Ishikawa (cell line): ENCODE measurements around the gene ZSWIM6.

Experiments used
- CEBPB ChIP-seq: IDR thresholded peaks from 2 replicates; pipeline ENCODE4 v1.6.1; 2012
- CREB1 ChIP-seq: IDR thresholded peaks from 2 replicates; pipeline ENCODE4 v1.6.1; 2012; ENCODE audit warnings: low read depth
- EGR1 ChIP-seq: IDR thresholded peaks from 2 replicates; pipeline ENCODE4 v1.6.1; 2012
- EP300 ChIP-seq: IDR thresholded peaks from 2 replicates; pipeline ENCODE4 v1.6.1; 2012; ENCODE audit warnings: borderline replicate concordance
- FOXM1 ChIP-seq: IDR thresholded peaks from 2 replicates; pipeline ENCODE4 v1.6.1; 2012; ENCODE audit warnings: low read depth, borderline replicate concordance
- MAX ChIP-seq: IDR thresholded peaks from 2 replicates; pipeline ENCODE4 v1.6.1; 2012
- NFIC ChIP-seq: IDR thresholded peaks from 2 replicates; pipeline ENCODE4 v1.6.1; 2012
- RAD21 ChIP-seq: IDR thresholded peaks from 2 replicates; pipeline ENCODE4 v1.6.1; 2012; ENCODE audit warnings: low read depth
- TAF1 ChIP-seq: IDR thresholded peaks from 2 replicates; pipeline ENCODE4 v1.6.1; 2012; ENCODE audit warnings: low read depth, mild to moderate bottlenecking
- TCF12 ChIP-seq: IDR thresholded peaks from 2 replicates; pipeline ENCODE4 v1.6.1; 2012; ENCODE audit warnings: low read depth
- TEAD4 ChIP-seq: IDR thresholded peaks from 2 replicates; pipeline ENCODE4 v1.6.1; 2012
- USF1 ChIP-seq: IDR thresholded peaks from 2 replicates; pipeline ENCODE4 v1.6.1; 2012
- YY1 ChIP-seq: IDR thresholded peaks from 2 replicates; pipeline ENCODE4 v1.6.1; 2012; ENCODE audit warnings: low read depth
- ZBTB7A ChIP-seq: IDR thresholded peaks from 2 replicates; pipeline ENCODE4 v1.6.1; 2012; ENCODE audit warnings: low read depth
- TF ChIP-seq, protein P1 (sequence below): IDR thresholded peaks from 2 replicates; pipeline ENCODE4 v1.6.1; 2012; ENCODE audit warnings: low read depth, mild to moderate bottlenecking

ZSWIM6 gene

GRCh38 chr5:61563401-61563800 is 231.3 kb downstream of the ZSWIM6 start:
- no peak for TF ChIP-seq USF1

DNA sequence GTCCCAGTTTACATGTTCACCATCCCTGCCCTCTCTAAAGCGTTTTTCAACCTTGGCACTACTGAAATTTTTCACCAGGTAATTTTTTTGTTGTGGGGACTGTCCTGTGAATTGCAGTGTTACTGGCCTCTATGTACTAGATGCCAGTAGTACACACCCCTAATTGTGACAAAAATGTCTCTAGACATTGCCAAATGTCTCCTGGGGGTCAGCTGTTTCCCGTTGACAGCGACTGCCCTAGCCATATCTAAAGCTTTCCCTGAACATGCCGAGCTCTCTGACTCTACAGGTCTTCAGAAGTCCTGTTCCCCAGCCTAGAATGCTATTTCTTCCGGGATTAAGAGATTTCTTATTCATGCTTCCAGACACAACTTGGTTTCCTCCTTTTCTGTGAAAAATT is 235.3 kb downstream of the ZSWIM6 start:
- no peak for TF ChIP-seq EGR1
- no peak for TF ChIP-seq CEBPB
- no peak for TF ChIP-seq NFIC

- TF ChIP-seq YY1 (no peak), CREB1 (no peak), MAX (no peak), NFIC (no peak), ZBTB7A (no peak), CEBPB (no peak)
- TF ChIP-seq, protein P1, sequence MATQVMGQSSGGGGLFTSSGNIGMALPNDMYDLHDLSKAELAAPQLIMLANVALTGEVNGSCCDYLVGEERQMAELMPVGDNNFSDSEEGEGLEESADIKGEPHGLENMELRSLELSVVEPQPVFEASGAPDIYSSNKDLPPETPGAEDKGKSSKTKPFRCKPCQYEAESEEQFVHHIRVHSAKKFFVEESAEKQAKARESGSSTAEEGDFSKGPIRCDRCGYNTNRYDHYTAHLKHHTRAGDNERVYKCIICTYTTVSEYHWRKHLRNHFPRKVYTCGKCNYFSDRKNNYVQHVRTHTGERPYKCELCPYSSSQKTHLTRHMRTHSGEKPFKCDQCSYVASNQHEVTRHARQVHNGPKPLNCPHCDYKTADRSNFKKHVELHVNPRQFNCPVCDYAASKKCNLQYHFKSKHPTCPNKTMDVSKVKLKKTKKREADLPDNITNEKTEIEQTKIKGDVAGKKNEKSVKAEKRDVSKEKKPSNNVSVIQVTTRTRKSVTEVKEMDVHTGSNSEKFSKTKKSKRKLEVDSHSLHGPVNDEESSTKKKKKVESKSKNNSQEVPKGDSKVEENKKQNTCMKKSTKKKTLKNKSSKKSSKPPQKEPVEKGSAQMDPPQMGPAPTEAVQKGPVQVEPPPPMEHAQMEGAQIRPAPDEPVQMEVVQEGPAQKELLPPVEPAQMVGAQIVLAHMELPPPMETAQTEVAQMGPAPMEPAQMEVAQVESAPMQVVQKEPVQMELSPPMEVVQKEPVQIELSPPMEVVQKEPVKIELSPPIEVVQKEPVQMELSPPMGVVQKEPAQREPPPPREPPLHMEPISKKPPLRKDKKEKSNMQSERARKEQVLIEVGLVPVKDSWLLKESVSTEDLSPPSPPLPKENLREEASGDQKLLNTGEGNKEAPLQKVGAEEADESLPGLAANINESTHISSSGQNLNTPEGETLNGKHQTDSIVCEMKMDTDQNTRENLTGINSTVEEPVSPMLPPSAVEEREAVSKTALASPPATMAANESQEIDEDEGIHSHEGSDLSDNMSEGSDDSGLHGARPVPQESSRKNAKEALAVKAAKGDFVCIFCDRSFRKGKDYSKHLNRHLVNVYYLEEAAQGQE: no peak
These were observed 237.3 kb downstream of the ZSWIM6 start for GRCh38 chr5:61569353-61569752.

DNA sequence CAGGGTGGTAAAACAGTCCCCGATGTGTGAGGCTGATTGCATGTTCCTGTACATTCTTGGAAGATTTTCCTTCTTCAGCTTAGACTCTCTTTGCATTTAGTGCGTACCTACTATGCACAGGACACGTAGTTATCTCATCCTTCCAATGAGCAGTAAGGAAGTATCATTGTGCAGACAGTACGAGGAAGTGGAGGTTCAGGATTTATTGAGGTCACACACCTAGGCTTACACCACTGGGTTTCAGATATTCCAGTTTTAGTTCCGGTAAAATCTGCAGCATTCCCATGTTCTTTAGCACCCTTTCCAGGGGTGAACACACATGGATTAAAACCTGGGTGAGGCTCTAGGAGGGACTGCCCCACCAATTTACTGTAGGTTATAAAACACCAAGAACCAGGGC is 238.7 kb downstream of the ZSWIM6 start:
- no peak for TF ChIP-seq TCF12
- TF ChIP-seq USF1: no peak
- TF ChIP-seq, protein P1: no peak
- no peak for TF ChIP-seq RAD21

GRCh38 chr5:61572959-61573358 is 240.9 kb downstream of the ZSWIM6 start:
- TF ChIP-seq ZBTB7A: no peak
- no peak for TF ChIP-seq CREB1
- no peak for TF ChIP-seq RAD21
- no peak for TF ChIP-seq YY1
- TF ChIP-seq EGR1: no peak
- no peak for TF ChIP-seq TEAD4
- no peak for TF ChIP-seq TAF1
- no peak for TF ChIP-seq CEBPB
- no peak for TF ChIP-seq MAX
- TF ChIP-seq EP300: no peak
- TF ChIP-seq, protein P1: no peak
- TF ChIP-seq FOXM1: no peak
- TF ChIP-seq NFIC: no peak
- no peak for TF ChIP-seq TCF12
- TF ChIP-seq USF1: no peak

- TF ChIP-seq EP300 (no peak), TCF12 (no peak), MAX (no peak), USF1 (no peak), NFIC (no peak), CREB1 (no peak), FOXM1 (no peak), TEAD4 (no peak), YY1 (no peak), EGR1 (no peak), CEBPB (no peak), RAD21 (no peak), ZBTB7A (no peak), TAF1 (no peak)
- TF ChIP-seq, protein P1: no peak
These were observed 243.0 kb downstream of the ZSWIM6 start for GRCh38 chr5:61575103-61575502.
